Right lobe of liver (tissue), 6 donors: ENCODE data around the gene USP5. TPM values are rescaled to one million over a fixed set of nuclear protein-coding genes. Genes with fewer than 3 reads are reported as not detected.

Source experiments
- ATAC-seq, 4 donors: fragments of 200-7000 bp; cut with Tn5 transposase; one replicate each; pipeline ENCODE4 v1.9.1; 2020; ENCODE audit warnings: mild to moderate bottlenecking in 4 of 4, moderate library complexity in 4 of 4
- DNase-seq, 3 donors: peaks; one replicate each; pipeline ENCODE4 v3.0.0-alpha.2; 2020
- H3K27ac ChIP-seq, 3 donors: fragments of 200-600 bp; one replicate each; pipeline ENCODE4 v1.8.0; 2022
- H3K27me3 ChIP-seq, 2 donors: fragments of 200-600 bp; one replicate each; pipeline ENCODE4 v1.8.0; 2022
- H3K36me3 ChIP-seq, 4 donors: fragments of 200-600 bp; sonication (generic) in 1 of 4; one replicate each; pipeline versions ENCODE4 v1.5.1 to v1.8.0; 2017 to 2022; ENCODE audit warnings: control low read depth in 1 of 4
- H3K4me1 ChIP-seq, 4 donors: fragments of 200-600 bp; sonication (generic) in 1 of 4; one replicate each; pipeline versions ENCODE4 v1.5.1 to v1.8.0; 2017 to 2022; ENCODE audit warnings: control low read depth in 1 of 4
- H3K4me3 ChIP-seq, 3 donors: fragments of 200-600 bp; one replicate each; pipeline ENCODE4 v1.8.0; 2022
- H3K9me3 ChIP-seq, 4 donors: fragments of 200-600 bp; sonication (generic) in 1 of 4; one replicate each; pipeline versions ENCODE4 v1.5.1 to v1.8.0; 2017 to 2022; ENCODE audit warnings: control low read depth in 1 of 4
- POLR2A ChIP-seq: fragments of 450-650 bp; IDR thresholded peaks from one replicate; pipeline ENCODE4 v1.6.1; 2017; ENCODE audit warnings: antibody characterized with exemption, mild to moderate bottlenecking
- WGBS: methylation state at CpG from one replicate; pipeline ENCODE4 v1.1.6; 2018; ENCODE audit warnings: low coverage, low lambda C conversion rate; ENCODE audit not compliant: insufficient coverage; ENCODE audit errors: missing lambda C conversion rate; 5-methylcytosine and 5-hydroxymethylcytosine counted together
- intact Hi-C, 2 donors: fragments of 100-400 bp; cut with DNase I; formaldehyde crosslinking; loops; one replicate each; pipeline versions ENCODE4 v1.11.2 to v1.14.1; 2022
- long read RNA-seq: library from polyadenylated mRNA; unstranded; transcript quantifications from one replicate; pipeline ENCODE4 v2.0.0, GENCODE V29; 2019
- total RNA-seq, 6 experiments: library from RNA; depleted of rRNA in 2 of 6; stranded (reverse); fragments of >200 nt in 2 of 6; fragmentation: NEBNext Ultra II Directional in 3 of 6; extraction: Animal tissue kit (Norgen Biotek cat#: 25700) in 3 of 6; gene quantifications; one replicate each; pipeline versions ENCODE4 v1.1.0 to v1.2.4, GENCODE V29; 2016 to 2023
- TF ChIP-seq, protein P1 (sequence below), 4 donors: fragments of 200-600 bp in 3 of 4; fragments of 450-650 bp in 1 of 4; IDR thresholded peaks; one replicate each; pipeline versions ENCODE4 v1.5.1 to v1.8.0; 2016 to 2022; ENCODE audit warnings: antibody characterized with exemption in 4 of 4, mild to moderate bottlenecking in 2 of 4
- donor health status: DM: no; HTN: yes; CAD: no.
- donor health status: DM: no; HTN: no; CAD: no.
- donor health status: DM: no; HTN: no; CAD: no.
- donor health status: DM: no; HTN: yes; CAD: no.
- donor health status: DM: no; HTN: yes; CAD: no.

USP5 gene
- total RNA-seq = 10 to 100 TPM; 38.2 to 59.5 (median 42.6) TPM
- long read RNA-seq, partial matches to known transcripts = 1 of 4 reads
- long read RNA-seq, other reads (novel, unspliced or antisense) = 1 of 4 reads

- H3K36me3 ChIP-seq = peaks cover 0 to 17% (median 2%) of the 10 kb centered on the region in 4 donors
- ATAC-seq = peak; percentile 85 to 92 (median 88)
- H3K27ac ChIP-seq = peak within 1 kb of the TSS; percentile 90 to 94 (median 91)
- 0% methylated on average over 16 of the region's 65 CpGs for WGBS
- TF ChIP-seq, protein P1, sequence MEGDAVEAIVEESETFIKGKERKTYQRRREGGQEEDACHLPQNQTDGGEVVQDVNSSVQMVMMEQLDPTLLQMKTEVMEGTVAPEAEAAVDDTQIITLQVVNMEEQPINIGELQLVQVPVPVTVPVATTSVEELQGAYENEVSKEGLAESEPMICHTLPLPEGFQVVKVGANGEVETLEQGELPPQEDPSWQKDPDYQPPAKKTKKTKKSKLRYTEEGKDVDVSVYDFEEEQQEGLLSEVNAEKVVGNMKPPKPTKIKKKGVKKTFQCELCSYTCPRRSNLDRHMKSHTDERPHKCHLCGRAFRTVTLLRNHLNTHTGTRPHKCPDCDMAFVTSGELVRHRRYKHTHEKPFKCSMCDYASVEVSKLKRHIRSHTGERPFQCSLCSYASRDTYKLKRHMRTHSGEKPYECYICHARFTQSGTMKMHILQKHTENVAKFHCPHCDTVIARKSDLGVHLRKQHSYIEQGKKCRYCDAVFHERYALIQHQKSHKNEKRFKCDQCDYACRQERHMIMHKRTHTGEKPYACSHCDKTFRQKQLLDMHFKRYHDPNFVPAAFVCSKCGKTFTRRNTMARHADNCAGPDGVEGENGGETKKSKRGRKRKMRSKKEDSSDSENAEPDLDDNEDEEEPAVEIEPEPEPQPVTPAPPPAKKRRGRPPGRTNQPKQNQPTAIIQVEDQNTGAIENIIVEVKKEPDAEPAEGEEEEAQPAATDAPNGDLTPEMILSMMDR (IDR thresholded peaks at IDR 0.05) = no peak
- no peak for TF ChIP-seq POLR2A
- intact Hi-C loops = no loop called here
- no peaks in the 10 kb centered on the region for H3K27me3 ChIP-seq
- peaks cover 0 to 14% (median 5%) of the 10 kb centered on the region in 4 donors for H3K4me1 ChIP-seq
- peak; percentile 99 for DNase-seq
- peak within 1 kb of the TSS; percentile 59 to 78 (median 74) for H3K4me3 ChIP-seq
- no peaks in the 10 kb centered on the region for H3K9me3 ChIP-seq
These were observed at the start of gene USP5 for GRCh38 chr12:6851921-6852650. Gene USP5 (plus strand): TSS chr12:6852150. CDS start chr12:6852180, 30 bp downstream.

GRCh38 chr12:6807170-6807569 lies 44.8 kb upstream of the USP5 start:
- no peak overlapping the region for H3K27ac ChIP-seq
- no peak for ATAC-seq
- no peak for DNase-seq
- no peaks in the 10 kb centered on the region for H3K36me3 ChIP-seq
- intact Hi-C loops = no loop called here
- no peaks in the 10 kb centered on the region for H3K4me1 ChIP-seq
- TF ChIP-seq POLR2A = no peak
- TF ChIP-seq, protein P1 (IDR thresholded peaks at IDR 0.05) = no peak
- no peak overlapping the region for H3K4me3 ChIP-seq
- 67% methylated on average over 1 of the region's 1 CpG for WGBS
- no peaks in the 10 kb centered on the region for H3K27me3 ChIP-seq
- H3K9me3 ChIP-seq = no peaks in the 10 kb centered on the region

DNA sequence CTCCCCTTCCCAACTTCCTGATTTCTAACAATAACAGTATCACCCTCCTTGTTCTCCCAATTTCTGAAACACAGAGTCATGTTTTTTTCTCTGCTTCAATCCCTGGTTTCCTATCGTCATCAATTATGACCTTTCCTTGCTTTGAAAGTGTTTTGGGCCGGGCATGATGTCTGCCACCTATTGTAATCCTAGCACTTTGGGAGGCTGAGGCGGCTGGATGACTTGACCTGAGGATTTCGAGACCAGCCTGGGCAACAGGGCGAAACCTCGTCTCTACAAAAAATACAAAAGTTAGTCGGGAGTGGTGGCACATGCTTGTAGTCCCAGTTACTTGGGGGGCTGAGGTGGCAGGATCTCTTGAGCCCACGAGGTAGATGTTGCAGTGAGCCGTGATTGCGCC lies 42.9 kb upstream of the USP5 start:
- no peaks in the 10 kb centered on the region for H3K9me3 ChIP-seq
- H3K36me3 ChIP-seq = no peaks in the 10 kb centered on the region
- ATAC-seq (no peak), DNase-seq (no peak)
- H3K27me3 ChIP-seq = no peaks in the 10 kb centered on the region
- no peak overlapping the region for H3K27ac ChIP-seq
- intact Hi-C loops = no loop called here
- 65% methylated on average over 6 of the region's 10 CpGs for WGBS
- no peak for TF ChIP-seq POLR2A
- TF ChIP-seq, protein P1 (IDR thresholded peaks at IDR 0.05) = no peak
- H3K4me1 ChIP-seq = no peaks in the 10 kb centered on the region
- no peak overlapping the region for H3K4me3 ChIP-seq

DNA sequence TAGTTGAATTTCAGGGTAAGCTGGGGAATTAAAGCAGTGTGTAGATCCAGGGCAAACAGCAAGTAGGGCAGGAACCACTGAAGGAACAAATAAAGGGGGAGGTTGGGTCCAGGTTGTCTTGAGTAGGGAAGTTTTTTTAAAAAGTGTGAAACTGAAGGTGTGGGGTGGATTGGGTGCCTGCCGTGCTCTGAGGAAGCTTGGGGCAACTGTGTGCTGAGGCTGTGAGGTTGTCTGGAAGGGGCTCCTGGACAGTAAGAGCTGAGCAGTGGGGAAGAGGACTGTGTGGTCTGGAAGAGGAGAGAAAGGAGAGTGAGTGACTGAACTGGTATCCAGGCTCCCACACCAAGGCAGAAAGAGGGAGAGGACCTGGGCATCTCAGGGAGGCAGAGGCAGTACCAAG lies 41.2 kb upstream of the USP5 start:
- DNase-seq (no peak), ATAC-seq (peak in 1 of 4 donors; percentile 12)
- Histone ChIP-seq H3K27ac (no peak overlapping the region), H3K9me3 (no peaks in the 10 kb centered on the region), H3K4me1 (no peaks in the 10 kb centered on the region), H3K4me3 (no peak overlapping the region), H3K27me3 (no peaks in the 10 kb centered on the region), H3K36me3 (no peaks in the 10 kb centered on the region)
- 75% methylated on average over 1 of the region's 1 CpG for WGBS
- TF ChIP-seq, protein P1 (IDR thresholded peaks at IDR 0.05) = no peak
- no peak for TF ChIP-seq POLR2A
- intact Hi-C loops = no loop called here
